Fibroblast of gingiva (primary cell): Measurements from ENCODE around the gene OCRL.
A peak's percentile ranks its signal among the peaks of the same experiment; 100 is the strongest.

ENCODE experiments used
- DNase-seq: peaks from one replicate; pipeline ENCODE4 v3.0.0-alpha.2; 2011; ENCODE audit warnings: low read depth

The OCRL gene

GRCh38 chrX:129585691-129586090, 45.6 kb downstream of the OCRL start:
- no peak for DNase-seq

GRCh38 chrX:129586446-129586845, 46.4 kb downstream of the OCRL start:
- DNase-seq: no peak

- no peak for DNase-seq
Observed at GRCh38 chrX:129590596-129590995, 50.5 kb downstream of the OCRL start.

GRCh38 chrX:129593137-129593536, 53.1 kb downstream of the OCRL start:
- peak; percentile 55 for DNase-seq

- no peak for DNase-seq
Observed at GRCh38 chrX:129594781-129595180, 54.7 kb downstream of the OCRL start.

- DNase-seq: no peak
Observed at GRCh38 chrX:129596077-129596476, 56.0 kb downstream of the OCRL start.

- DNase-seq: no peak
Observed at GRCh38 chrX:129597905-129598304, 57.8 kb downstream of the OCRL start.

GRCh38 chrX:129599499-129599898, 59.4 kb downstream of the OCRL start:
- DNase-seq: no peak

- DNase-seq: no peak
Observed at GRCh38 chrX:129599996-129600395, 59.9 kb downstream of the OCRL start.

GRCh38 chrX:129600981-129601424, 60.9 kb downstream of the OCRL start:
- DNase-seq: peak; percentile 1

- peak; percentile 14 for DNase-seq
Observed at GRCh38 chrX:129606918-129607317, 66.9 kb downstream of the OCRL start.

GRCh38 chrX:129608496-129608895, 68.4 kb downstream of the OCRL start:
- no peak for DNase-seq

- no peak for DNase-seq
Observed at GRCh38 chrX:129609395-129609794, 69.3 kb downstream of the OCRL start.

GRCh38 chrX:129612396-129612795, 72.3 kb downstream of the OCRL start:
- DNase-seq: no peak

GRCh38 chrX:129613596-129613995, 73.5 kb downstream of the OCRL start:
- DNase-seq: no peak

GRCh38 chrX:129614481-129615255, 74.6 kb downstream of the OCRL start:
- no peak for DNase-seq

- no peak for DNase-seq
Observed at GRCh38 chrX:129617420-129617819, 77.4 kb downstream of the OCRL start.

- no peak for DNase-seq
Observed at GRCh38 chrX:129618997-129619396, 78.9 kb downstream of the OCRL start.

GRCh38 chrX:129622757-129623301, 82.8 kb downstream of the OCRL start:
- no peak for DNase-seq

- no peak for DNase-seq
Observed at GRCh38 chrX:129626026-129626425, 86.0 kb downstream of the OCRL start.

GRCh38 chrX:129629837-129630236, 89.8 kb downstream of the OCRL start:
- DNase-seq: no peak

GRCh38 chrX:129631849-129632248, 91.8 kb downstream of the OCRL start:
- DNase-seq: no peak

GRCh38 chrX:129632443-129632842, 92.4 kb downstream of the OCRL start:
- peak; percentile 15 for DNase-seq

- no peak for DNase-seq
Observed at GRCh38 chrX:129634541-129634940, 94.5 kb downstream of the OCRL start.
